ENCODE measurements around the gene CDKL1.
"Not testable (repeated sequence)": the region's sequence is repeated elsewhere in the genome, so short reads cannot be mapped to it uniquely, and the experiment has no call there.

CDKL1 gene

GRCh38 chr14:50360093-50360492 is 36.6 kb downstream of the CDKL1 start:
- Histone ChIP-seq H3K9me3 (ENCODE audit: severe bottlenecking) (no peaks in the 10 kb centered on the region), H3K27me3 (ENCODE audit: insufficient read depth, low read depth, severe bottlenecking) (no peaks in the 10 kb centered on the region), H3K27ac (no peak overlapping the region), H3K4me3 (ENCODE audit: low read depth, low read length) (no peak overlapping the region), H3K36me3 (no peaks in the 10 kb centered on the region)
- no peak for TF ChIP-seq CTCF (IDR thresholded peaks at IDR 0.05; ENCODE audit: low read depth, low read length)
- no peak for DNase-seq

- TF ChIP-seq CTCF (IDR thresholded peaks at IDR 0.05; ENCODE audit: low read depth, low read length): no peak
- Histone ChIP-seq H3K27me3 (ENCODE audit: insufficient read depth, low read depth, severe bottlenecking) (no peaks in the 10 kb centered on the region), H3K4me3 (ENCODE audit: low read depth, low read length) (no peak overlapping the region), H3K27ac (no peak overlapping the region), H3K9me3 (ENCODE audit: severe bottlenecking) (no peaks in the 10 kb centered on the region), H3K36me3 (no peaks in the 10 kb centered on the region)
- DNase-seq: no peak
Measured at GRCh38 chr14:50359631-50360030, 37.0 kb downstream of the CDKL1 start.

- Histone ChIP-seq H3K27me3 (ENCODE audit: insufficient read depth, low read depth, severe bottlenecking) (no peaks in the 10 kb centered on the region), H3K9me3 (ENCODE audit: severe bottlenecking) (no peaks in the 10 kb centered on the region), H3K36me3 (no peaks in the 10 kb centered on the region), H3K27ac (no peak overlapping the region), H3K4me3 (ENCODE audit: low read depth, low read length) (no peak overlapping the region)
- no peak for TF ChIP-seq CTCF (IDR thresholded peaks at IDR 0.05; ENCODE audit: low read depth, low read length)
- DNase-seq: no peak
Measured at GRCh38 chr14:50357753-50358395, 38.8 kb downstream of the CDKL1 start.

GRCh38 chr14:50357124-50357523 is 39.6 kb downstream of the CDKL1 start:
- no peak for TF ChIP-seq CTCF (IDR thresholded peaks at IDR 0.05; ENCODE audit: low read depth, low read length)
- DNase-seq: no peak
- H3K27me3 ChIP-seq (ENCODE audit: insufficient read depth, low read depth, severe bottlenecking): no peaks in the 10 kb centered on the region
- no peak overlapping the region for H3K4me3 ChIP-seq (ENCODE audit: low read depth, low read length)
- no peaks in the 10 kb centered on the region for H3K9me3 ChIP-seq (ENCODE audit: severe bottlenecking)
- no peak overlapping the region for H3K27ac ChIP-seq
- H3K36me3 ChIP-seq: no peaks in the 10 kb centered on the region

- not testable (repeated sequence) for DNase-seq; H3K27ac ChIP-seq; H3K36me3 ChIP-seq; H3K4me3 ChIP-seq (ENCODE audit: low read depth, low read length); H3K9me3 ChIP-seq (ENCODE audit: severe bottlenecking); H3K27me3 ChIP-seq (ENCODE audit: insufficient read depth, low read depth, severe bottlenecking)
Measured at GRCh38 chr14:50356283-50356682, 40.4 kb downstream of the CDKL1 start.

- DNase-seq: no peak
- H3K4me3 ChIP-seq (ENCODE audit: low read depth, low read length): no peak overlapping the region
- H3K27me3 ChIP-seq (ENCODE audit: insufficient read depth, low read depth, severe bottlenecking): no peaks in the 10 kb centered on the region
- H3K36me3 ChIP-seq: no peaks in the 10 kb centered on the region
- no peaks in the 10 kb centered on the region for H3K9me3 ChIP-seq (ENCODE audit: severe bottlenecking)
- TF ChIP-seq CTCF (IDR thresholded peaks at IDR 0.05; ENCODE audit: low read depth, low read length): no peak
- no peak overlapping the region for H3K27ac ChIP-seq
Measured at GRCh38 chr14:50355692-50356091, 41.0 kb downstream of the CDKL1 start.

All from WERI-Rb-1 (cell line).